Central memory CD4-positive, alpha-beta T cell (primary cell): ENCODE results near the gene ZMYND8.
"Not testable (repeated sequence)": the region's sequence is repeated elsewhere in the genome, so short reads cannot be mapped to it uniquely, and the experiment has no call there.

Source experiments
- DNase-seq: peaks from one replicate; pipeline ENCODE4 v3.0.0; 2022
- total RNA-seq, 3 experiments: gene quantifications; one replicate each; lab custom pipeline; 2026; lab: John Stamatoyannopoulos, UW

Gene ZMYND8
- total RNA-seq = 18.7 to 93.4 (median 41.9) reads per million in 3 experiments

DNA sequence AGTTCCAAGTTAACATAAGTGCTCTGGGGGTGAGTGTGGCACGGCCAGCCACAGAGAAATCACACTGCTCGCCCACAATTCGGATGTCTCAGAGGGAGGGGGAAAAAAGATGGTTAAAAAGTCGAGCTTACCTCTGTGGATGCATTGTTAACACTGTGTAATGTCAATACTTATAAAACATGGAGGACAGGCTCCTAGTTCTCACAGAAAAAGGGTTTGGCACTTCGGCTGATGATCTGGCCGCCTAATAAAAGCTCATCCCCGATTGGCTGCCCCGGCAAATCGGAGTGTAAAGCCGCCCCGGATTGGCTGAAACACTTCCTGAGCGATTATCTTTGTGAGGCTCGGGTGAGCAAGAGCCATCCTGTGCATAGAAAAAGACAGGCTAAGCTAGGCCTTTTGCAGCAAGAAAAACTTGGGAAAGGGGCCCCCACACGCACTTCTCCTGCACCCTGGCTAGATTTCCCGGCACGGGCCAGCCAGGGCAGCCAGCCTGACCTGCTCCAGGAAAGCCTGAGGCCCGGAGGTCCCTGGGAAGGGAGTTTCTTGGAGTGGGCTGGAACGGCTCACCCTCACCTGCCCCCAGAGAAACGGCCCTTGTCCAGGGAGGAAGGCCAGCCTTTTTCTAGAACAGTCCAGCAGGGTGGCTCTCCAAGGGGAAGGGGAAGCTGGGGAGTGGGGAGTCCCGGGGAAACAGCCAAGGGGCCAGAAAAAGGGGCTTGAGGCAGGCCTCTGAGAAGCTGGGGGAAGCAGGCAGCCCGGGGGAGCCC, at the start of gene ZMYND8:
Gene ZMYND8 (minus strand): TSS at position 174 of the 770 bp plus-strand sequence. CDS start 29 bp downstream, at position 145.
- DNase-seq = peak; percentile 97

- DNase-seq = no peak
These were observed 49.4 kb upstream of the ZMYND8 start for GRCh38 chr20:47405775-47406325.

- no peak for DNase-seq
These were observed 44.2 kb upstream of the ZMYND8 start for GRCh38 chr20:47400685-47401084.

GRCh38 chr20:47397652-47398301, 41.3 kb upstream of the ZMYND8 start:
- no peak for DNase-seq

GRCh38 chr20:47396762-47397476, 40.4 kb upstream of the ZMYND8 start:
- DNase-seq = no peak

GRCh38 chr20:47393796-47394514, 37.5 kb upstream of the ZMYND8 start:
- DNase-seq = not testable (repeated sequence)

DNA sequence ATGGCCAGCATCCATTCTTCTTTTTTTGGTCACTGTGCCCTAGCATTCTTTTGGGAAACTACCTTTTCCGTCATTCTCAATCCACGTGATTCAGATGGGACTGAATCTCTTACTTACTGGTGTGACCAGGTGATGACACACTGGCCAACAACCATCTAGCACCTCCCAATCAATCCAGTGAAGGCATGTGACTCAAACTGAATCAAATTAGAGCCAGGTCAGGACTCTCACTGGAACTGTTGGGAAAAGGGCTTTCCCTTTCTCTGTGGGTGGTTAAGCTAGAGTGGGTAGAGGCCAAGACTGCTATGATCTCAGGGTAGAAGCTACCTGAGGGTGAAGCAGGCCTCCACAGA, 36.2 kb upstream of the ZMYND8 start:
- DNase-seq = no peak

DNA sequence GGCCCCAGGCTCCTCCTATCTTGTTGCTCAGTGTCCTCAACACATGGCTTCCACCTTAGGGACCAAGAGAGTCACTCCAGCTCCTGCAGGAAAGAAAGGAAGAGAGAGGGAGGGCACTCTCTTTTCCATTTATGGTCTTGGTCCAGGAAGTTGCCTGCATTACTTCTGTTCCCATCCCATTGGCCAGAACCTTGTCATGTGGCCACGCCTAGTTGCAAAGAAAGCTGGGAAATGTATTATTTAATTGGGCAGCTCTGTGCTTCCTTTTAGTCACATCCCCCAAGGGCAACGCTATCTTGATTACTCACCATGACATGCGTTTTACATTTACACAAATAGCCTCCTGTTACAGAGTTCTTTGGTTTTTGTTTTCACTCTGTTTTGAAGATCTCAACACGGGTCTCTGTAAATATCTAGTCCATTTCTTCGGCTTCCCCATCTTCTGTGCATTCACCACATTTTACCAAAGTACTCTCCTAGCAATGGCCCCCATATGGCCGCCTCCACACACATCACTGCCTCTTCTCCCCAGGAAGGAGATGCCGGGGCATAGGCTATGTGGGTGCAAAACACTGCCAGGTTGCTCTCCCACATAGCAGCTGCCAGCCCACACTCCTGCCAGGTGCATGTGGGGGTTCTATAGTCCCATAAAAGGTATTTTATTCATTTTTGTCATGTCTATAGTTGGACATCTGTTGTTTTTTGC, 35.7 kb upstream of the ZMYND8 start:
- DNase-seq = no peak

GRCh38 chr20:47391276-47392010, 34.9 kb upstream of the ZMYND8 start:
- DNase-seq = no peak

GRCh38 chr20:47389867-47390347, 33.4 kb upstream of the ZMYND8 start:
- DNase-seq = no peak

- not testable (repeated sequence) for DNase-seq
These were observed 29.5 kb upstream of the ZMYND8 start for GRCh38 chr20:47385968-47386367.

DNA sequence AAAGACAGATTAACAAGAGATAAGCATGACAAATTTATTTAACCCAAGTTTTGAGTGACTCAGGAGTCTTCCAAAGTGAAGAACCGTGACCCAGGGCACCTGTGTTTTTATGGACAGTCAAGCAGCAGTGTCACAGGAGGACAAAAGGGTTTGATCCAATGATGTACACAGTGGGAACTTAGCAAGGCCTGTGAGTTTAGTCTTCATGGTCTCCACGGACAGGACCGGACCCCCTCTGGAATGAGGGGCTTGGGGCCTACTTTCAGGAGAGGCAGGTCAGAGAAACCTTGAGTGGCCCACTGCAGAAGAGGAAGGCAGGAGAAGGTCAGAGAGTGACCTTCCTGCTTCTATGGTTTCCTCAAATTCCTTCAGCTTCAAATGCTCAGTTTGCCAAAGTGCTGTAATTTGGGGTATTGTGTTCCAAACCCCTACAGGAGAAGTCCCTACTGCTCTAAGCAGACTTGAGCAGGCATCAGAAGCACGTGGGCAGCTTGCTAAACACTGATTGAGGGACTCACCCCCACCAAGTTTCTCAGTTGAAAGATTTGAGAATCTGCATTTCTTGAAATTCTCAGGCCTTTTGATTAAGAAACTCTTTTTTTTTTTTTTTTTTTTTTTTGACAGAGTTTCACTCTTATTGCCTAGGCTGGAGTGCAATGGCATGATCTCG, 26.4 kb upstream of the ZMYND8 start:
- DNase-seq = no peak

DNA sequence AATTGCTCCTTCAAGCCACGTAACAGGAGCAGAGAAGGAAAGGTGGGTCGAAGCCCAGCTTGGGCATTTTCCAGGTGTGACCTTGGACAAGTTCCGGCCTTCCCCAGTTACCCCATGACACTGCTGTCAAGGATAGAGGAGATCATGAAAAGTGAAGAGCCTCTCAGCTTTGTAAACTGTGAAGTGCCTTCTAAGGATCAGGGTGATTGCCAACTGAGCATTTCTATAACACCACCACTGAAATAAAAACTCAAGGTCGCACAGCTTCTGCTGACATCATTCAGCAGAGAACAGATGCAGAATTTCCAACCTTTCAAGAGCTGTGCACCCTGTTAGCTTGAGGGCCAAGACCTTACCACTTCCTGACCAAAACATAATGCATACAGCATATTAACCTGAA, 24.0 kb upstream of the ZMYND8 start:
- no peak for DNase-seq

GRCh38 chr20:47379433-47380150, 23.1 kb upstream of the ZMYND8 start:
- DNase-seq = no peak

- DNase-seq = no peak
These were observed 20.7 kb upstream of the ZMYND8 start for GRCh38 chr20:47377122-47377722.

GRCh38 chr20:47376096-47376643, 19.7 kb upstream of the ZMYND8 start:
- DNase-seq = not testable (repeated sequence)

DNA sequence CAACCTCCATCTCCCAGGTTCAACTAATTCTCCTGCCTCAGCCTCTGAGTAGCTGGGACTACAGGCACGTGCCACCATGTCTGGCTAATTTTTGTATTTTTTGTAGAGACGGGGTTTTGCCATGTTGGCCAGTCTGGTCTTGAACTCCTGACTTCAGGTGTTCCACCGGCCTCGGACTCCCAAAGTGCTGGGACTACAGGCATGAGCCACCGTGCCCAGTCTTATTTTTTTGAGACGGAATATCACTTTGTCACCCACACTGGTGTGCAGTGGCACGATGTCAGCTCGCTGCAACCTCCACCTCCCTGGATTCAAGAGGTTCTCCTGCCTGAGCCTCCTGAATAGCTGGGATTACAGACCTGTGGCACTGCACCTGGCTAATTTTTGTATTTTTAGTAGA, 17.6 kb upstream of the ZMYND8 start:
- DNase-seq = not testable (repeated sequence)

- DNase-seq = no peak
These were observed 16.8 kb upstream of the ZMYND8 start for GRCh38 chr20:47373206-47373733.
